HepG2 (cell line): ENCODE data around the gene G6PC2. TPM values are rescaled to one million over a fixed set of nuclear protein-coding genes. Genes with fewer than 3 reads are reported as not detected.

Source experiments
- CREM ChIP-seq, 2 experiments: sonication (generic) in 1 of 2; formaldehyde crosslinking in 1 of 2; IDR thresholded peaks; 2 replicates each; pipeline versions ENCODE4 v1.4.0 to v1.6.1; 2016 to 2020; ENCODE audit warnings: antibody characterized with exemption in 1 of 2, mild to moderate bottlenecking in 1 of 2, missing genetic modification reagents in 1 of 2
- DPF2 ChIP-seq: sonication (generic); formaldehyde crosslinking; IDR thresholded peaks from 2 replicates; pipeline ENCODE4 v1.4.0; 2020; ENCODE audit warnings: mild to moderate bottlenecking, low read depth, missing genetic modification reagents, borderline replicate concordance
- ELF3 ChIP-seq: IDR thresholded peaks from 2 replicates; pipeline ENCODE4 v1.6.1; 2016; ENCODE audit warnings: missing genetic modification reagents, missing compliant biosample characterization
- IKZF4 ChIP-seq: sonication (generic); formaldehyde crosslinking; IDR thresholded peaks from 2 replicates; pipeline ENCODE4 v1.5.1; 2020; ENCODE audit warnings: borderline replicate concordance, mild to moderate bottlenecking, low read depth, missing genetic modification reagents; ENCODE audit errors: not compliant biosample characterization
- KAT8 ChIP-seq: IDR thresholded peaks from 2 replicates; pipeline ENCODE4 v1.6.1; 2016; ENCODE audit warnings: missing genetic modification reagents, missing compliant biosample characterization
- KLF15 ChIP-seq: sonication (generic); formaldehyde crosslinking; IDR thresholded peaks from 2 replicates; pipeline ENCODE4 v1.8.1; 2023; ENCODE audit warnings: borderline replicate concordance, mild to moderate bottlenecking, inconsistent platforms, missing genetic modification reagents, mixed read lengths
- MBD4 ChIP-seq: IDR thresholded peaks from 2 replicates; pipeline ENCODE4 v1.6.1; 2012; ENCODE audit warnings: low read length, inconsistent platforms, borderline replicate concordance
- MYNN ChIP-seq: sonication (generic); formaldehyde crosslinking; IDR thresholded peaks from 2 replicates; pipeline ENCODE4 v1.4.0; 2020; ENCODE audit warnings: mild to moderate bottlenecking, low read depth, missing genetic modification reagents
- NCOA2 ChIP-seq: sonication (generic); formaldehyde crosslinking; IDR thresholded peaks from 2 replicates; pipeline ENCODE4 v1.8.0; 2022; ENCODE audit warnings: inconsistent platforms
- NFKB2 ChIP-seq: sonication (generic); formaldehyde crosslinking; IDR thresholded peaks from 2 replicates; pipeline ENCODE4 v1.4.0; 2020; ENCODE audit warnings: missing genetic modification reagents, borderline replicate concordance
- PAF1 ChIP-seq: IDR thresholded peaks from 2 replicates; pipeline ENCODE4 v1.6.1; 2016; ENCODE audit warnings: missing genetic modification reagents, missing compliant biosample characterization
- PCBP1 ChIP-seq: fragments of 200-400 bp; formaldehyde crosslinking; IDR thresholded peaks from 2 replicates; pipeline ENCODE4 v1.6.1; 2017; ENCODE audit warnings: mild to moderate bottlenecking, low read depth, low read length, borderline replicate concordance
- PHF5A ChIP-seq: IDR thresholded peaks from one replicate; pipeline ENCODE4 v1.6.1; 2018; ENCODE audit warnings: low read depth, missing genetic modification reagents; ENCODE audit not compliant: unreplicated experiment
- PITX1 ChIP-seq: sonication (generic); formaldehyde crosslinking; IDR thresholded peaks from 2 replicates; pipeline ENCODE4 v1.5.1; 2020; ENCODE audit warnings: mild to moderate bottlenecking, missing genetic modification reagents
- SATB2 ChIP-seq: sonication (generic); formaldehyde crosslinking; IDR thresholded peaks from 2 replicates; pipeline ENCODE4 v1.5.0; 2020; ENCODE audit warnings: missing genetic modification reagents
- SOX5 ChIP-seq: IDR thresholded peaks from 2 replicates; pipeline ENCODE4 v1.6.1; 2016; ENCODE audit warnings: borderline replicate concordance
- TAF15 ChIP-seq: fragments of 200-400 bp; formaldehyde crosslinking; IDR thresholded peaks from one replicate; pipeline ENCODE4 v1.6.1; 2018; ENCODE audit warnings: mild to moderate bottlenecking, low read depth, low read length; ENCODE audit not compliant: poor library complexity, severe bottlenecking
- ZC3H4 ChIP-seq: sonication (generic); formaldehyde crosslinking; IDR thresholded peaks from 2 replicates; pipeline ENCODE4 v1.4.0; 2020; ENCODE audit warnings: missing genetic modification reagents, borderline replicate concordance
- ZFP36 ChIP-seq: fragments of 150-350 bp; IDR thresholded peaks from 2 replicates; pipeline ENCODE4 v1.6.1; 2018; ENCODE audit warnings: borderline replicate concordance, low read length, low read depth; ENCODE audit not compliant: partially characterized antibody
- ZNF136 ChIP-seq: sonication (generic); formaldehyde crosslinking; IDR thresholded peaks from 2 replicates; pipeline ENCODE4 v1.8.1; 2022; ENCODE audit warnings: low read depth, mild to moderate bottlenecking, moderate library complexity, missing genetic modification reagents
- ZNF317 ChIP-seq: sonication (generic); formaldehyde crosslinking; IDR thresholded peaks from 2 replicates; pipeline ENCODE4 v1.5.0; 2020; ENCODE audit warnings: mild to moderate bottlenecking, missing genetic modification reagents
- ZNF331 ChIP-seq: sonication (generic); formaldehyde crosslinking; IDR thresholded peaks from 2 replicates; pipeline ENCODE4 v1.4.0; 2020; ENCODE audit warnings: missing genetic modification reagents
- ZNF546 ChIP-seq: sonication (generic); formaldehyde crosslinking; conservative IDR thresholded peaks from 2 replicates; pipeline ENCODE4 v1.8.1; 2023; ENCODE audit warnings: mild to moderate bottlenecking, missing genetic modification reagents
- ZNF644 ChIP-seq: IDR thresholded peaks from 2 replicates; pipeline ENCODE4 v1.6.1; 2016; ENCODE audit warnings: low read depth
- ZNF788 ChIP-seq: sonication (generic); formaldehyde crosslinking; IDR thresholded peaks from 2 replicates; pipeline ENCODE4 v1.5.0; 2020; ENCODE audit warnings: mild to moderate bottlenecking, missing genetic modification reagents, borderline replicate concordance
- ZSCAN12 ChIP-seq: sonication (generic); formaldehyde crosslinking; IDR thresholded peaks from 2 replicates; pipeline ENCODE4 v1.9.0; 2021; ENCODE audit warnings: mild to moderate bottlenecking, missing genetic modification reagents
- polyA plus RNA-seq, 8 experiments: library from polyadenylated mRNA; depleted of rRNA in 3 of 8; stranded (reverse) in 7 of 8; unstranded in 1 of 8; fragments of >200 nt; fragmentation: Illumina TruSeq in 4 of 8; extraction: Trizol in 4 of 8; gene quantifications; 2 replicates each; pipeline versions ENCODE4 v1.2.1 to v1.2.3, GENCODE V29; 2011 to 2016; ENCODE audit warnings: low read depth in 4 of 8, missing spikeins in 1 of 8, mixed read lengths in 1 of 8; ENCODE audit not compliant: insufficient read depth in 1 of 8
- total RNA-seq, 5 experiments: library from RNA; depleted of rRNA; stranded (reverse); fragments of >200 nt; fragmentation: Illumina TruSeq; extraction: Trizol; gene quantifications; 2 replicates each; pipeline ENCODE4 v1.2.3, GENCODE V29; 2016; ENCODE audit warnings: low read depth in 1 of 5
- TF ChIP-seq, protein P1 (sequence below): sonication (generic); formaldehyde crosslinking; IDR thresholded peaks from 2 replicates; pipeline ENCODE4 v1.5.0; 2020; ENCODE audit warnings: missing genetic modification reagents
- TF ChIP-seq, protein P2 (sequence below): sonication (generic); formaldehyde crosslinking; IDR thresholded peaks from 2 replicates; pipeline ENCODE4 v1.4.0; 2020; ENCODE audit warnings: mild to moderate bottlenecking, missing genetic modification reagents
- TF ChIP-seq, protein P3 (sequence below): sonication (generic); formaldehyde crosslinking; IDR thresholded peaks from 2 replicates; pipeline ENCODE4 v1.8.1; 2023; ENCODE audit warnings: missing genetic modification reagents, mild to moderate bottlenecking, borderline replicate concordance

G6PC2 gene
- total and polyA plus RNA-seq, 2 of the 13 experiments (the other 11 are each of a cell fraction or from before 2014, with no cell fraction given): not detected

DNA sequence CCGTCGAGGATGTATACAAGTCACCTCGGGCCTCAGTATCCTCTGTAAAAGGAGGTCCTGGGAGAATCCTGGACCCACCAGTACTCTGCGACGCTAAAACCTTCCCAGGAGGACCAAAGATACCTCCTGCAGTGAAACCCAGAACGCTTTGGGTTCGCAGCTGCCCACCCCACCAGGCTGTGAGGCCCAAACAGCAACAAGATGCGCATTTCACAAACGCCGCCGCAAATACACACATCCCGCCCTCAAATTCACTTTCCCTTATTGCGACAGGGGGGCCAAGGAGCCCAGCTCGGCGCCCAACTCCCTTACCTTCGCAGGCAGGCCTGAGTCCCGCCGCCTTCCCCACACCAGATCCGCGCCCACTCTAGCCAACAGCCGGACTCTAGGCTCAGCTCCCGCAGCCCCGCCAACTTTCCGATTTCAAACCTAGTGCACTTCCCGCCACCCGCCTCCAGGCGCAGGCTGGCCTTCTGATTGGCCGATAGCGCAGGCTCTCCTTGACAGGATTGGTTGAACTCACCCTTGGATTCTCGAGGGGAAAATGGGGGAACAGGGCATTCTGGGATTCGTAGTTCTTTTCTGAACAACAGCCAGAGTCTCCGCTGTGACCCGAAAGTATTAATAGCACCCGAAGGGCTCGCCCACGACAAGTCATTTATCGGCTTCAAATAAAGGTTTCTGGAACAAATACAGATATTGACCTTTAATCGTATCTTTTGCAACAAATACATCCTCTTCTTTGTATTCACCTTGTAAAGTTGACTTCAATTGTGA lies 10.9 kb upstream of the G6PC2 start, which contains the start of gene SPC25 (continued):
- TF ChIP-seq ZNF546 (CRISPR knock-in tag): no peak
- TF ChIP-seq ELF3: peak; percentile 41; the same call in 1 of the 2 replicates
- TF ChIP-seq, protein P1, sequence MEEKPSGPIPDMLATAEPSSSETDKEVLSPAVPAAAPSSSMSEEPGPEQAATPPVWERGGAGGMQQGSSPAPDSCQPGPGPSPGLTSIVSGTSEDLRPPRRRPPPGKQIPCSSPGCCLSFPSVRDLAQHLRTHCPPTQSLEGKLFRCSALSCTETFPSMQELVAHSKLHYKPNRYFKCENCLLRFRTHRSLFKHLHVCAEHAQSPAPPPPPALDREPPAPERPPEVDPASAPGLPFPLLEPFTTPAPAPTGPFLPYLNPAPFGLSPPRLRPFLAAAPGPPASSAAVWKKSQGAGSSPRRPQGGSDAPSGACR: no peak
- TF ChIP-seq PITX1: peak; percentile 53; the same call in 1 of the 2 replicates
- TF ChIP-seq KAT8 (CRISPR knock-in tag): peak; percentile 74; the same call in 1 of the 2 replicates
- peak; percentile 69 for TF ChIP-seq IKZF4 (CRISPR knock-in tag)
- no peak for TF ChIP-seq ZFP36
- TF ChIP-seq PHF5A (CRISPR knock-in tag): no peak
- no peak for TF ChIP-seq MYNN (CRISPR knock-in tag)
- no peak for TF ChIP-seq TAF15
- TF ChIP-seq, protein P2, sequence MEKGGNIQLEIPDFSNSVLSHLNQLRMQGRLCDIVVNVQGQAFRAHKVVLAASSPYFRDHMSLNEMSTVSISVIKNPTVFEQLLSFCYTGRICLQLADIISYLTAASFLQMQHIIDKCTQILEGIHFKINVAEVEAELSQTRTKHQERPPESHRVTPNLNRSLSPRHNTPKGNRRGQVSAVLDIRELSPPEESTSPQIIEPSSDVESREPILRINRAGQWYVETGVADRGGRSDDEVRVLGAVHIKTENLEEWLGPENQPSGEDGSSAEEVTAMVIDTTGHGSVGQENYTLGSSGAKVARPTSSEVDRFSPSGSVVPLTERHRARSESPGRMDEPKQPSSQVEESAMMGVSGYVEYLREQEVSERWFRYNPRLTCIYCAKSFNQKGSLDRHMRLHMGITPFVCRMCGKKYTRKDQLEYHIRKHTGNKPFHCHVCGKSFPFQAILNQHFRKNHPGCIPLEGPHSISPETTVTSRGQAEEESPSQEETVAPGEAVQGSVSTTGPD (CRISPR knock-in tag): no peak
- TF ChIP-seq NCOA2: peak; percentile 38; the same call in 1 of the 2 replicates
- TF ChIP-seq ZNF644 (CRISPR knock-in tag): no peak
- no peak for TF ChIP-seq DPF2
- TF ChIP-seq ZC3H4 (CRISPR knock-in tag): no peak
- TF ChIP-seq PCBP1: 0 out of 2 replicates have a peak, but pooled peaks have one; percentile 34
- TF ChIP-seq MBD4: no peak
- TF ChIP-seq ZNF331 (CRISPR knock-in tag): peak; percentile 32; the same call in 1 of the 2 replicates
- no peak for TF ChIP-seq ZSCAN12
- peak; percentile 42; the same call in 1 of the 2 replicates for TF ChIP-seq ZNF317 (CRISPR knock-in tag)
- TF ChIP-seq, protein P3, sequence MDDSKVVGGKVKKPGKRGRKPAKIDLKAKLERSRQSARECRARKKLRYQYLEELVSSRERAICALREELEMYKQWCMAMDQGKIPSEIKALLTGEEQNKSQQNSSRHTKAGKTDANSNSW (CRISPR knock-in tag): no peak
- TF ChIP-seq SOX5 (CRISPR knock-in tag): no peak
- TF ChIP-seq NFKB2 (CRISPR knock-in tag): peak; percentile 78; the same call in 1 of the 2 replicates
- no peak for TF ChIP-seq PAF1 (CRISPR knock-in tag)
- TF ChIP-seq ZNF788 (CRISPR knock-in tag): peak; percentile 82; the same call in 1 of the 2 replicates
- peak; percentile 91 for TF ChIP-seq CREM (IDR thresholded peaks at IDR 0.05)
- no peak for TF ChIP-seq CREM (CRISPR knock-in tag; IDR thresholded peaks at IDR 0.05)
- no peak for TF ChIP-seq KLF15
- TF ChIP-seq SATB2 (CRISPR knock-in tag): no peak
- TF ChIP-seq ZNF136 (CRISPR knock-in tag): peak; percentile 85
